Measurements from ENCODE around the gene PIGW.

DNA sequence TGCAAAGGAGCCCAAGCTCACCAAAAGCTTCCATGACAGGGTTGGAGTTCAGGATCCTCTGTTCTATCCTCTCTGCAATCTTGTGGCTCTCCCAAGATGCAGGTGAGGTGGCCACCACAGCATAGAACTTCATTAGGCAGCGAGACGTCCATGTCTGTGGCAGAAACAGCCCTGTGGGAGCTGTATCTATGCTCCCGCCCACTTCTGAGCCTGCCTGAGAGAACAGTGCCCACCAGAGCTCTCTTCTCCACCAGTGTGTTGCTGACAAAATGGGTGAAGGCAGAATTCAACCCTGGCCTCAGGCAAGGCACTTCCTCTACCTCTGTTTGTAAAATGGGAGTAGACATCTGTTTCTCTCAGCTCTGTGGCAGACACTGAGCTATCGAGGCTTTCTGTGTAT, 18.9 kb upstream of the PIGW start:
- TF ChIP-seq CTCF (IDR thresholded peaks at IDR 0.05) = no peak
- no peak for TF ChIP-seq POLR2A (IDR thresholded peaks at IDR 0.05)
